Transverse colon (tissue), 4 donors: ENCODE data around the gene PALLD. TPM values are rescaled to one million over a fixed set of nuclear protein-coding genes. Genes with fewer than 3 reads are reported as not detected.

Experiments used
- DNase-seq: peaks from one replicate; pipeline ENCODE4 v3.0.0-alpha.2; 2019
- H3K27ac ChIP-seq, 4 donors: fragments of 200-600 bp; sonication (generic); 2 replicates each; pipeline ENCODE4 v1.5.1; 2016 to 2018; ENCODE audit warnings: inconsistent platforms in 4 of 4
- H3K27me3 ChIP-seq: fragments of 200-600 bp; sonication (generic); 2 replicates; pipeline ENCODE4 v1.5.1; 2017; ENCODE audit warnings: inconsistent platforms
- H3K36me3 ChIP-seq, 4 donors: fragments of 200-600 bp; sonication (generic); 2 replicates each; pipeline ENCODE4 v1.5.1; 2017 to 2019; ENCODE audit warnings: inconsistent platforms in 4 of 4
- H3K4me1 ChIP-seq, 4 donors: fragments of 200-600 bp; sonication (generic); 2 replicates each; pipeline ENCODE4 v1.5.1; 2017 to 2020; ENCODE audit warnings: inconsistent platforms in 4 of 4
- H3K4me3 ChIP-seq, 4 donors: fragments of 200-600 bp; sonication (generic); 1 replicate in 1 of 4; 2 replicates in 3 of 4; pipeline versions ENCODE4 v1.5.1 to v1.6.1; 2017 to 2019; ENCODE audit warnings: inconsistent platforms in 4 of 4
- H3K9me3 ChIP-seq, 2 donors: fragments of 200-600 bp; sonication (generic); 2 replicates each; pipeline ENCODE4 v1.5.1; 2017 to 2019; ENCODE audit warnings: inconsistent platforms in 2 of 2
- CTCF ChIP-seq, 5 experiments: fragments of 200-600 bp in 3 of 5; fragments of 450-650 bp in 2 of 5; sonication (generic) in 3 of 5; IDR thresholded peaks; 1 replicate in 2 of 5; 2 replicates in 3 of 5; pipeline ENCODE4 v1.5.1; 2016 to 2017; ENCODE audit warnings: antibody characterized with exemption in 5 of 5, inconsistent platforms in 3 of 5, mild to moderate bottlenecking in 2 of 5, moderate library complexity in 1 of 5
- EP300 ChIP-seq: sonication (generic); formaldehyde crosslinking; IDR thresholded peaks from one replicate; pipeline ENCODE4 v1.6.1; 2017; ENCODE audit warnings: antibody characterized with exemption, low read depth
- POLR2A ChIP-seq: fragments of 450-650 bp; IDR thresholded peaks from one replicate; pipeline ENCODE4 v1.6.1; 2016; ENCODE audit warnings: antibody characterized with exemption, mild to moderate bottlenecking, moderate library complexity
- POLR2AphosphoS5 ChIP-seq, 3 donors: sonication (generic); formaldehyde crosslinking; IDR thresholded peaks; one replicate each; pipeline ENCODE4 v1.6.1; 2016; ENCODE audit warnings: antibody characterized with exemption in 3 of 3
- WGBS, 2 donors: methylation state at CpG; one replicate each; pipeline ENCODE4 v1.1.5; 2018; ENCODE audit warnings: low coverage in 1 of 2; 5-methylcytosine and 5-hydroxymethylcytosine counted together
- in situ Hi-C, 4 donors: fragments of 200-750 bp; cut with MboI; loops; one replicate each; pipeline versions ENCODE4 v1.15.0 to v1.15.1; 2017; ENCODE audit warnings: low sequenced_read_pairs in 3 of 4, low pct_ligation_motif_present in 1 of 4, low pct_unique_long_range_greater_than_20kb in 1 of 4
- intact Hi-C: fragments of 100-400 bp; cut with DNase I; formaldehyde crosslinking; loops from one replicate; pipeline ENCODE4 v1.15.1; 2023; ENCODE audit warnings: low total_unique reads
- total RNA-seq, 4 donors: library from RNA; depleted of rRNA; stranded (reverse); fragments of >200 nt; gene quantifications; one replicate each; pipeline ENCODE4 v1.1.0, GENCODE V29; 2016

Gene PALLD
- total RNA-seq, 4 donors from 2014 or later: 230 to 309 (median 278) TPM

GRCh38 chr4:168732714-168733113 is 235.9 kb downstream of the PALLD start:
- TF ChIP-seq POLR2A (no peak), EP300 (no peak), CTCF (IDR thresholded peaks at IDR 0.05) (no peak), POLR2AphosphoS5 (IDR thresholded peaks at IDR 0.05) (no peak)
- 89 to 96% methylated on average over 2 of the region's 2 CpGs for WGBS, 2 donors
- Histone ChIP-seq H3K36me3 (no peaks in the 10 kb centered on the region), H3K9me3 (no peaks in the 10 kb centered on the region), H3K4me3 (no peak overlapping the region), H3K4me1 (peaks cover 0 to 3% (median 0%) of the 10 kb centered on the region in 4 donors), H3K27ac (no peak overlapping the region), H3K27me3 (no peaks in the 10 kb centered on the region)
- in situ Hi-C loops: no loop called here
- intact Hi-C loops: no loop called here
- no peak for DNase-seq

- WGBS, 2 donors: 72 to 74% methylated on average over 7 to 11 of the region's 11 CpGs
- TF ChIP-seq POLR2A (no peak), CTCF (IDR thresholded peaks at IDR 0.05) (no peak), POLR2AphosphoS5 (IDR thresholded peaks at IDR 0.05) (no peak), EP300 (no peak)
- in situ Hi-C loops: no loop called here
- Histone ChIP-seq H3K36me3 (no peaks in the 10 kb centered on the region), H3K27ac (no peak overlapping the region), H3K27me3 (no peaks in the 10 kb centered on the region), H3K9me3 (no peaks in the 10 kb centered on the region), H3K4me1 (peaks cover 0 to 3% (median 0%) of the 10 kb centered on the region in 4 donors), H3K4me3 (no peak overlapping the region)
- intact Hi-C loops: no loop called here
- DNase-seq: no peak
These were observed 238.1 kb downstream of the PALLD start for GRCh38 chr4:168734703-168735678.

GRCh38 chr4:168735735-168736134 is 238.9 kb downstream of the PALLD start:
- in situ Hi-C loops (no loop called here), intact Hi-C loops (no loop called here)
- Histone ChIP-seq H3K36me3 (no peaks in the 10 kb centered on the region), H3K27me3 (no peaks in the 10 kb centered on the region), H3K4me1 (peaks cover 0 to 1% (median 0%) of the 10 kb centered on the region in 4 donors), H3K9me3 (no peaks in the 10 kb centered on the region), H3K4me3 (no peak overlapping the region), H3K27ac (no peak overlapping the region)
- no peak for TF ChIP-seq CTCF (IDR thresholded peaks at IDR 0.05)
- TF ChIP-seq POLR2A: no peak
- no peak for TF ChIP-seq EP300
- TF ChIP-seq POLR2AphosphoS5 (IDR thresholded peaks at IDR 0.05): no peak
- WGBS, 2 donors: 62 to 69% methylated on average over 3 of the region's 3 CpGs
- no peak for DNase-seq

- Histone ChIP-seq H3K4me1 (no peaks in the 10 kb centered on the region), H3K27me3 (no peaks in the 10 kb centered on the region), H3K9me3 (no peaks in the 10 kb centered on the region), H3K36me3 (no peaks in the 10 kb centered on the region), H3K4me3 (no peak overlapping the region), H3K27ac (no peak overlapping the region)
- TF ChIP-seq CTCF (IDR thresholded peaks at IDR 0.05): no peak
- no peak for TF ChIP-seq POLR2A
- TF ChIP-seq POLR2AphosphoS5 (IDR thresholded peaks at IDR 0.05): no peak
- no peak for TF ChIP-seq EP300
- intact Hi-C loops: no loop called here
- 85 to 97% methylated on average over 7 of the region's 7 CpGs for WGBS, 2 donors
- in situ Hi-C loops: no loop called here
- DNase-seq: no peak
These were observed 240.3 kb downstream of the PALLD start for GRCh38 chr4:168736860-168737805.
